ENCODE measurements around the gene RAB1A.

The RAB1A gene

DNA sequence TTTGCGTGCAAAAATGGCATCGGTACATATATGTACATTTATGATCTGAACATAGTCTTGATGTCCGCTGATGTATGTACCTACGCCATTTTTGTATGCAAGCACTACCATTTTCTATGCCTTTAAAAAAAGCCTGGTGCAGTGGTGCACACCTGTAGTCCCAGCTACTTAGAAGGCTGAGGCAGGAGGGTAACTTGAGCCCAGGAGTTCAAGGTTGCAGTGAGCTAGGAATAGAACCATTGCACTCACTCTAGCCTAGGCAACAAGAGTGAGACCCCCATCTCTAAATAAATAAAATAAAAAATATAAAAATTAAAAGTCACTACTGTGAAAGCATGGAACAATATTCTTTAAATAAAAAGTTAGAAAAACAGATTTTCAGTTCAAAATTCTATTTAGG is 16.7 kb downstream of the RAB1A start:
- no peak for DNase-seq (ENCODE audit: low spot score)
- no peak overlapping the region for H3K27ac ChIP-seq
- POLR2A ChIA-PET (ENCODE audit: low non-redundant PET): no interaction called here
- CTCF ChIA-PET: no interaction called here
- TF ChIP-seq, protein P1, sequence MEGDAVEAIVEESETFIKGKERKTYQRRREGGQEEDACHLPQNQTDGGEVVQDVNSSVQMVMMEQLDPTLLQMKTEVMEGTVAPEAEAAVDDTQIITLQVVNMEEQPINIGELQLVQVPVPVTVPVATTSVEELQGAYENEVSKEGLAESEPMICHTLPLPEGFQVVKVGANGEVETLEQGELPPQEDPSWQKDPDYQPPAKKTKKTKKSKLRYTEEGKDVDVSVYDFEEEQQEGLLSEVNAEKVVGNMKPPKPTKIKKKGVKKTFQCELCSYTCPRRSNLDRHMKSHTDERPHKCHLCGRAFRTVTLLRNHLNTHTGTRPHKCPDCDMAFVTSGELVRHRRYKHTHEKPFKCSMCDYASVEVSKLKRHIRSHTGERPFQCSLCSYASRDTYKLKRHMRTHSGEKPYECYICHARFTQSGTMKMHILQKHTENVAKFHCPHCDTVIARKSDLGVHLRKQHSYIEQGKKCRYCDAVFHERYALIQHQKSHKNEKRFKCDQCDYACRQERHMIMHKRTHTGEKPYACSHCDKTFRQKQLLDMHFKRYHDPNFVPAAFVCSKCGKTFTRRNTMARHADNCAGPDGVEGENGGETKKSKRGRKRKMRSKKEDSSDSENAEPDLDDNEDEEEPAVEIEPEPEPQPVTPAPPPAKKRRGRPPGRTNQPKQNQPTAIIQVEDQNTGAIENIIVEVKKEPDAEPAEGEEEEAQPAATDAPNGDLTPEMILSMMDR (conservative IDR thresholded peaks at IDR 0.05; ENCODE audit: low read depth): no peak

- POLR2A ChIA-PET (ENCODE audit: low non-redundant PET): interaction anchor here (0.7 kb wide), 1 partner anchor 42 kb away, joined by 8 read pairs; no protein-coding TSS in a partner anchor
- no peak overlapping the region for H3K27ac ChIP-seq
- DNase-seq (ENCODE audit: low spot score): no peak
- TF ChIP-seq, protein P1 (conservative IDR thresholded peaks at IDR 0.05; ENCODE audit: low read depth): no peak
- CTCF ChIA-PET: interaction anchor here (0.6 kb wide), 1 partner anchor 44 kb away, joined by 3 read pairs; no protein-coding TSS in a partner anchor
Measured at GRCh38 chr2:65112633-65113032, 17.3 kb downstream of the RAB1A start.

GRCh38 chr2:65108780-65109179 is 21.1 kb downstream of the RAB1A start:
- no peak overlapping the region for H3K27ac ChIP-seq
- CTCF ChIA-PET: no interaction called here
- POLR2A ChIA-PET (ENCODE audit: low non-redundant PET): no interaction called here
- TF ChIP-seq, protein P1 (conservative IDR thresholded peaks at IDR 0.05; ENCODE audit: low read depth): no peak
- DNase-seq (ENCODE audit: low spot score): no peak

- TF ChIP-seq, protein P1 (conservative IDR thresholded peaks at IDR 0.05; ENCODE audit: low read depth): no peak
- no peak overlapping the region for H3K27ac ChIP-seq
- DNase-seq (ENCODE audit: low spot score): no peak
- ChIA-PET CTCF (no interaction called here), POLR2A (ENCODE audit: low non-redundant PET) (interaction anchor here (0.6 kb wide), 1 partner anchor 743 kb away, joined by 3 read pairs; no protein-coding TSS in a partner anchor)
Measured at GRCh38 chr2:65107530-65107929, 22.4 kb downstream of the RAB1A start.

- CTCF ChIA-PET: interaction anchor here (0.6 to 0.7 kb wide), 2 partner anchors 10 to 111 kb away, joined by 8 to 9 read pairs; no protein-coding TSS in a partner anchor
- H3K27ac ChIP-seq: no peak overlapping the region
- POLR2A ChIA-PET (ENCODE audit: low non-redundant PET): no interaction called here
- DNase-seq (ENCODE audit: low spot score): no peak
- TF ChIP-seq, protein P1 (conservative IDR thresholded peaks at IDR 0.05; ENCODE audit: low read depth): no peak
Measured at GRCh38 chr2:65103013-65103715, 26.7 kb downstream of the RAB1A start.

DNA sequence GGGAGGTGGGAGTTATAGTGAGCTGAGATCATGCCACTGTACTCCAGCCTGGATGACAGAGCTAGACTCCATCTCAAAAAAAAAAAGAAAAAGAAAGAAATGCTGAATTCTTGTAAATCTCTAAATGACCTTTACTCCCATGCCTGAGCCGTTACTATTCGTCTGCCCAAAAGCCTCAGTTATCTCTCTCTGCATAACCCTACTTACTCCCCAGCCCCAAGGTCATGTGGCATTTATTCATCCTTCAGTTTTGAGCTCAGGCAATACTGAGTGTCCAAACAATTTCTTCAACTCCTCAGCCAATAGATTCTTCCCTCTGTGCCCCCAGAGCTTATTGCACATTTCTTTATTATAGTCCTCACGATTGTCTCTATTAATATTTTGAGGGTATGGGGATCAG is 28.8 kb downstream of the RAB1A start:
- no peak overlapping the region for H3K27ac ChIP-seq
- no peak for DNase-seq (ENCODE audit: low spot score)
- CTCF ChIA-PET: no interaction called here
- TF ChIP-seq, protein P1 (conservative IDR thresholded peaks at IDR 0.05; ENCODE audit: low read depth): no peak
- POLR2A ChIA-PET (ENCODE audit: low non-redundant PET): interaction anchor here (0.6 kb wide), 1 partner anchor 9 kb away, joined by 3 read pairs; no protein-coding TSS in a partner anchor
